ENCODE measurements around the gene KLHDC9. TPM values are rescaled to one million over a fixed set of nuclear protein-coding genes. Genes with fewer than 3 reads are reported as not detected.
A peak's percentile ranks its signal among the peaks of the same experiment; 100 is the strongest.

KLHDC9 gene
- total RNA-seq, 6 experiments from 2014 or later, result 1.4 to 6.8 (median 2.9) TPM

DNA sequence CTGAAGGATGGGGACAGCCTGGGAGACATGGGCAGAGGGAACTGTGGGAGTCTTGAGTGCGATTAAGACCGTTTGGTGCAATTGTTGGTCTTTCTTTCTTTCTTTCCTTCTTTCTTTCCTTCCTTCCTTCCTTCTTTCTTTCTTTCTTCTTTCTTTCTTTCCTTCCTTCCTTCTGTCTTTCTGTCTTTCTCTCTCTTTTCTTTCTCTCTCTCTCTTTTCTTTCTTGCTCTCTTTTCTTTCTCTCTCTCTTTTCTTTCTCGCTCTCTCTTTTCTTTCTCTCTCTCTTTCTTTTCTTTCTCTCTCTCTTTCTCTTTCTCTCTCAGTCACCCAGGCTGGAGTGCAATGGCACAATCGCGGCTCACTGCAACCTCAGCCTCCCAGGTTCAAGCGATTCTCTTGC lies 2.9 kb upstream of the KLHDC9 start:
- TF ChIP-seq, protein P1, sequence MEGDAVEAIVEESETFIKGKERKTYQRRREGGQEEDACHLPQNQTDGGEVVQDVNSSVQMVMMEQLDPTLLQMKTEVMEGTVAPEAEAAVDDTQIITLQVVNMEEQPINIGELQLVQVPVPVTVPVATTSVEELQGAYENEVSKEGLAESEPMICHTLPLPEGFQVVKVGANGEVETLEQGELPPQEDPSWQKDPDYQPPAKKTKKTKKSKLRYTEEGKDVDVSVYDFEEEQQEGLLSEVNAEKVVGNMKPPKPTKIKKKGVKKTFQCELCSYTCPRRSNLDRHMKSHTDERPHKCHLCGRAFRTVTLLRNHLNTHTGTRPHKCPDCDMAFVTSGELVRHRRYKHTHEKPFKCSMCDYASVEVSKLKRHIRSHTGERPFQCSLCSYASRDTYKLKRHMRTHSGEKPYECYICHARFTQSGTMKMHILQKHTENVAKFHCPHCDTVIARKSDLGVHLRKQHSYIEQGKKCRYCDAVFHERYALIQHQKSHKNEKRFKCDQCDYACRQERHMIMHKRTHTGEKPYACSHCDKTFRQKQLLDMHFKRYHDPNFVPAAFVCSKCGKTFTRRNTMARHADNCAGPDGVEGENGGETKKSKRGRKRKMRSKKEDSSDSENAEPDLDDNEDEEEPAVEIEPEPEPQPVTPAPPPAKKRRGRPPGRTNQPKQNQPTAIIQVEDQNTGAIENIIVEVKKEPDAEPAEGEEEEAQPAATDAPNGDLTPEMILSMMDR (IDR thresholded peaks at IDR 0.05), result no peak
- TF ChIP-seq POLR2A (IDR thresholded peaks at IDR 0.05), result no peak
- ATAC-seq (no peak), DNase-seq (no peak)
- Histone ChIP-seq H3K4me1 (peaks cover 0 to 11% (median 2%) of the 10 kb centered on the region in 4 donors), H3K27me3 (no peaks in the 10 kb centered on the region), H3K36me3 (peaks cover 0 to 5% (median 2%) of the 10 kb centered on the region in 4 donors), H3K27ac (no peak overlapping the region), H3K9me3 (no peaks in the 10 kb centered on the region), H3K4me3 (no peak overlapping the region)
- intact Hi-C loops (cut with DNase I), result loop anchor here in 1 of 2 donors (5.0 kb wide), 1 partner anchor 103 kb away; no protein-coding TSS in a partner anchor
- WGBS (ENCODE audit: insufficient coverage, low coverage, low lambda C conversion rate, missing lambda C conversion rate), result 79% methylated on average over 6 of the region's 6 CpGs

DNA sequence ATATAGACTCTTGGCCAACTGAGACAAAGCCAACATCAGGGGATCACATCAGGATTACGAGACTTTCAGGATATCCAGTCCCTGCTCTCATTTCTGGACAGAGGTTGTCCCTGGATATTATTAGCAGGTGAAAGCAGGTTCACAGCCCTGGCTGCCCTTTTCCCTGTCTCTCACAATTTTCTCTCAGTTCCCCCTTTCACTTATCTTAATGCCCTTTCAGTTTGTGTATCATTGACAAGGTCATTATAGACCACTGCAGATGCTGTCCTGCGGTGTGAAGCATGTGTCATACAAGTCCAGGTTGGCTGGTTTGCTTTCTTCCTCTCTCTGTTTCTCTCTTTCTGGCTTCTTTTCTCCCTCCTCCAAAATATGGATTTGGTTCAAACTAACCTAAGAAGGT lies 2.1 kb upstream of the KLHDC9 start:
- ATAC-seq (no peak), DNase-seq (no peak)
- TF ChIP-seq, protein P1 (IDR thresholded peaks at IDR 0.05), result no peak
- no peak for TF ChIP-seq POLR2A (IDR thresholded peaks at IDR 0.05)
- Histone ChIP-seq H3K36me3 (peaks cover 0 to 12% (median 5%) of the 10 kb centered on the region in 4 donors), H3K27ac (no peak overlapping the region), H3K9me3 (no peaks in the 10 kb centered on the region), H3K4me3 (no peak overlapping the region), H3K27me3 (no peaks in the 10 kb centered on the region), H3K4me1 (peaks cover 0 to 11% (median 2%) of the 10 kb centered on the region in 4 donors)
- 85% methylated on average over 1 of the region's 2 CpGs for WGBS (ENCODE audit: insufficient coverage, low coverage, low lambda C conversion rate, missing lambda C conversion rate)
- intact Hi-C loops (cut with DNase I), result loop anchor here in 1 of 2 donors (5.0 kb wide), 1 partner anchor 104 kb away; no protein-coding TSS in a partner anchor

DNA sequence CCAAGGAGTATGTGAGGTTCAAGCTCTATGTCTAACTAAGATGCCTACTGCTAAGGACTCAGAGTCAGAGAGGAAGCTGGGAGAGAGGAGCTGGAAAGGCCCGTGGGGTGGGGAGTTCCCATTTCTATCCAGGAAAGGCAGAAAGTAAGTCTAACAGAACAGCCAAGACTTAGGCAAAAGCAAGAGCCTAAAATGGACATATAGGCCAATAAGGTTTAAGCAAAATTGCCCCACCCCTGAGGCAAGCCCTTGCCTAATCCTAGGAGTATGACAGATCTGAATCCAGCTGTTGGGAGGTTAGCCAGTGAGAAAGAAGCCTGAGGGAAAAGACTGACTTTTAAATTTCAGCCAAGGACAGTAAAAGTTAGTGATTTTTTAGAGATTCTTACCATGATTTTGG lies 1.6 kb upstream of the KLHDC9 start:
- Histone ChIP-seq H3K27me3 (no peaks in the 10 kb centered on the region), H3K27ac (no peak overlapping the region), H3K4me1 (peaks cover 0 to 11% (median 2%) of the 10 kb centered on the region in 4 donors), H3K9me3 (no peaks in the 10 kb centered on the region), H3K36me3 (peaks cover 0 to 17% (median 6%) of the 10 kb centered on the region in 4 donors), H3K4me3 (no peak overlapping the region)
- ATAC-seq, result no peak
- 19% methylated on average over 1 of the region's 1 CpG for WGBS (ENCODE audit: insufficient coverage, low coverage, low lambda C conversion rate, missing lambda C conversion rate)
- intact Hi-C loops (cut with DNase I), result loop anchor here in 1 of 2 donors (5.0 kb wide), 1 partner anchor 104 kb away; no protein-coding TSS in a partner anchor
- no peak for DNase-seq
- TF ChIP-seq, protein P1 (IDR thresholded peaks at IDR 0.05), result no peak
- no peak for TF ChIP-seq POLR2A (IDR thresholded peaks at IDR 0.05)

DNA sequence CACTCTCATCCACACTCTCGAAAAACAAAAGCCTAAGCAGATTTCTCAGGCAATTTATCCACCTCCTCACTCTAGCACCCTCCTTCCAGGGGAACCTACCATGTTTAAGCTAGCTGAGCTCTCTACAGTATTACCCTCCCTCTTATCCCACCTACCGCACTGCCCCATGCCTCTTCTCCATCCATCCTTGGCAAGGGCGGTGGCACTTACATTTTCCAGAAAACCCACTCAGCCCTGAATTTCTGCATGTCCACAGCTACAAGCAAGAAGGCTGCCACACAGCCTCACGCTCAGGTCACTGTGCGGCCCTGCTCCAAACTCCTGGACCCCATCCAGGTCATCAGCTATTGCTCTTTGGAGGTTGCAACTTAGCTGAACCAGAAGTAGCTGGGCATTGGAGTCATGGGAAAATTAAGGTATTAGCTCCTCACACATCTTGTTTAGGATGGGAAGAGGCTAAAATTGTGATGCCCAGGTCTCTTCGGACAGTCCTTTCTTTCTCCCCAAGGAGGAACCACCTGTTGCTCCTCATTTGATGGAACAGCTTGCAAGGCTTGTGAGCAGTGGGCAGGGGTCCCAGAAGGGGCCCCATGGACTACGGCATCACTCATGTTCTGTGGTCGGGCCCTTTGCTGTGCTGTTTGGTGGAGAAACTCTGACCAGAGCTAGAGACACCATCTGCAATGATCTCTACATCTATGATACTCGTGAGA lies 1.1 kb downstream of the KLHDC9 start:
- intact Hi-C loops (cut with DNase I), result loop anchor here in 1 of 2 donors (5.0 kb wide), 1 partner anchor 107 kb away; no protein-coding TSS in a partner anchor
- Histone ChIP-seq H3K4me1 (peaks cover 0 to 11% (median 2%) of the 10 kb centered on the region in 4 donors), H3K36me3 (peaks cover 0 to 26% (median 12%) of the 10 kb centered on the region in 4 donors), H3K9me3 (no peaks in the 10 kb centered on the region), H3K27ac (no peak overlapping the region), H3K27me3 (no peaks in the 10 kb centered on the region), H3K4me3 (peak overlapping the region; percentile 66 to 84 (median 71))
- ATAC-seq (peak in 1 of 4 donors; percentile 4), DNase-seq (no peak)
- WGBS (ENCODE audit: insufficient coverage, low coverage, low lambda C conversion rate, missing lambda C conversion rate), result 70% methylated on average over 7 of the region's 9 CpGs
- TF ChIP-seq POLR2A (IDR thresholded peaks at IDR 0.05), result no peak
- TF ChIP-seq, protein P1 (IDR thresholded peaks at IDR 0.05), result no peak

Data from right lobe of liver (tissue), 6 donors.